Effector CD8-positive, alpha-beta T cell (primary cell): ENCODE measurements around the gene RAB43.
"Not testable (repeated sequence)": the region's sequence is repeated elsewhere in the genome, so short reads cannot be mapped to it uniquely, and the experiment has no call there.

Source experiments
- DNase-seq: peaks from one replicate; lab custom pipeline; 2025; lab: John Stamatoyannopoulos, UW

The RAB43 gene

GRCh38 chr3:129122412-129123011 is 908 bp upstream of the RAB43 start:
- DNase-seq = no peak

- DNase-seq = peak; percentile 41
These were observed 400 bp downstream of the RAB43 start for GRCh38 chr3:129121016-129121791.

- DNase-seq = peak; percentile 76
These were observed 1.2 kb downstream of the RAB43 start for GRCh38 chr3:129120254-129121004.

- no peak for DNase-seq
These were observed 2.1 kb downstream of the RAB43 start for GRCh38 chr3:129119365-129120100.

- peak; percentile 41 for DNase-seq
These were observed 2.9 kb downstream of the RAB43 start for GRCh38 chr3:129118745-129119144.

GRCh38 chr3:129117134-129117533 is 4.5 kb downstream of the RAB43 start:
- no peak for DNase-seq

- DNase-seq = no peak
These were observed 5.1 kb downstream of the RAB43 start for GRCh38 chr3:129116482-129116946.

- no peak for DNase-seq
These were observed 7.1 kb downstream of the RAB43 start for GRCh38 chr3:129114455-129114854.

GRCh38 chr3:129112308-129113052 is 9.1 kb downstream of the RAB43 start:
- no peak for DNase-seq

GRCh38 chr3:129111076-129111780 is 10.4 kb downstream of the RAB43 start:
- not testable (repeated sequence) for DNase-seq

- no peak for DNase-seq
These were observed 13.8 kb downstream of the RAB43 start for GRCh38 chr3:129107793-129108192.

- DNase-seq = no peak
These were observed 14.6 kb downstream of the RAB43 start for GRCh38 chr3:129106866-129107565.

GRCh38 chr3:129106320-129106719 is 15.3 kb downstream of the RAB43 start:
- no peak for DNase-seq

- no peak for DNase-seq
These were observed 15.7 kb downstream of the RAB43 start for GRCh38 chr3:129105862-129106261.

GRCh38 chr3:129104498-129105079 is 17.0 kb downstream of the RAB43 start:
- DNase-seq = no peak

- DNase-seq = no peak
These were observed 17.6 kb downstream of the RAB43 start for GRCh38 chr3:129104051-129104450.

- no peak for DNase-seq
These were observed 18.3 kb downstream of the RAB43 start for GRCh38 chr3:129103296-129103695.

- DNase-seq = no peak
These were observed 20.1 kb downstream of the RAB43 start for GRCh38 chr3:129101370-129102138.

GRCh38 chr3:129100274-129100673 is 21.3 kb downstream of the RAB43 start:
- no peak for DNase-seq
